Epithelial cell of proximal tubule (primary cell): ENCODE results near the gene RAPGEF4. TPM values are rescaled to one million over a fixed set of nuclear protein-coding genes. Genes with fewer than 3 reads are reported as not detected.
A peak's percentile ranks its signal among the peaks of the same experiment; 100 is the strongest.
"Not testable (repeated sequence)": the region's sequence is repeated elsewhere in the genome, so short reads cannot be mapped to it uniquely, and the experiment has no call there.

Experiments
- DNase-seq: peaks from one replicate; pipeline ENCODE4 v3.0.0-alpha.2; 2011; ENCODE audit warnings: low read depth
- H3K4me3 ChIP-seq: 2 replicates; pipeline ENCODE4 v1.5.1; 2011; ENCODE audit warnings: low read depth, mild to moderate bottlenecking, low read length
- CTCF ChIP-seq: conservative IDR thresholded peaks from 2 replicates; pipeline ENCODE4 v1.5.1; 2012; ENCODE audit warnings: low read depth, mild to moderate bottlenecking, low read length
- total RNA-seq: library from RNA; depleted of rRNA; stranded (reverse); fragments of >200 nt; gene quantifications from 2 replicates; pipeline ENCODE4 v1.2.3, GENCODE V29; 2015

RAPGEF4 gene
- total RNA-seq, 1 donor from 2014 or later, result 0.81 TPM

GRCh38 chr2:172783165-172783898 lies 47.7 kb downstream of the RAPGEF4 start:
- no peak for DNase-seq
- H3K4me3 ChIP-seq, result no peak overlapping the region
- peak; percentile 34 for TF ChIP-seq CTCF

GRCh38 chr2:172788871-172789270 lies 53.2 kb downstream of the RAPGEF4 start:
- TF ChIP-seq CTCF, result no peak
- no peak for DNase-seq
- no peak overlapping the region for H3K4me3 ChIP-seq

- DNase-seq, result no peak
- H3K4me3 ChIP-seq, result no peak overlapping the region
- TF ChIP-seq CTCF, result no peak
Measured at GRCh38 chr2:172790404-172790803, 54.8 kb downstream of the RAPGEF4 start.

- TF ChIP-seq CTCF, result no peak
- no peak for DNase-seq
- H3K4me3 ChIP-seq, result no peak overlapping the region
Measured at GRCh38 chr2:172791953-172792352, 56.3 kb downstream of the RAPGEF4 start.

- no peak for DNase-seq
- no peak overlapping the region for H3K4me3 ChIP-seq
- TF ChIP-seq CTCF, result no peak
Measured at GRCh38 chr2:172792711-172793110, 57.1 kb downstream of the RAPGEF4 start.

GRCh38 chr2:172803308-172803707 lies 67.7 kb downstream of the RAPGEF4 start:
- H3K4me3 ChIP-seq, DNase-seq: not testable (repeated sequence)

GRCh38 chr2:172804423-172804822 lies 68.8 kb downstream of the RAPGEF4 start:
- TF ChIP-seq CTCF, result no peak
- no peak for DNase-seq
- no peak overlapping the region for H3K4me3 ChIP-seq

GRCh38 chr2:172806493-172806892 lies 70.8 kb downstream of the RAPGEF4 start:
- H3K4me3 ChIP-seq, result no peak overlapping the region
- TF ChIP-seq CTCF, result peak; percentile 95
- peak; percentile 22 for DNase-seq
